GM21825 (cell line): ENCODE results near the gene POC1A.
"Not testable (repeated sequence)": the region's sequence is repeated elsewhere in the genome, so short reads cannot be mapped to it uniquely, and the experiment has no call there.

Experiments
- ATAC-seq: cut with Tn5 transposase; IDR thresholded peaks from one replicate; pipeline ENCODE4 v1.9.1; 2021; ENCODE audit warnings: mild to moderate bottlenecking, moderate library complexity; ENCODE audit not compliant: unreplicated experiment

Gene POC1A

DNA sequence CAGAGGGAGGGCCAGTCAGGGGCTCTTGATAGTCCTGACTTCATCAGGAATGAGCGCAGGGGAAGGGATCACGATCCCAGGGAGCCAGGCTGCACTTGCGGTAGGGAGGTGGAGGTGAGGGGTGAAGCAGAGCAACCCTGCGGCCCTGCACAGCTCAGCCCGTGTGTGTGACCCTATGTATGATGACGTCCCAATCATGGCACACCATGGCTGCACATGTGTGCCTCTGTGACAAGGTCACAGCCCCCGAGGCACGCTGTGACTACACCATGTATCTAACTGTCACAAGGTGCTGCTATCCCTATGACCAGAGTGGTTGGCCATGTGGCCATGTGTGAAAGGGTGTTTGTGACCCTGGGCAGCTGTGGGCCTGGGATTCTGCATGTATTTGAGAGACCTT lies 30.5 kb upstream of the POC1A start:
- ATAC-seq = no peak

DNA sequence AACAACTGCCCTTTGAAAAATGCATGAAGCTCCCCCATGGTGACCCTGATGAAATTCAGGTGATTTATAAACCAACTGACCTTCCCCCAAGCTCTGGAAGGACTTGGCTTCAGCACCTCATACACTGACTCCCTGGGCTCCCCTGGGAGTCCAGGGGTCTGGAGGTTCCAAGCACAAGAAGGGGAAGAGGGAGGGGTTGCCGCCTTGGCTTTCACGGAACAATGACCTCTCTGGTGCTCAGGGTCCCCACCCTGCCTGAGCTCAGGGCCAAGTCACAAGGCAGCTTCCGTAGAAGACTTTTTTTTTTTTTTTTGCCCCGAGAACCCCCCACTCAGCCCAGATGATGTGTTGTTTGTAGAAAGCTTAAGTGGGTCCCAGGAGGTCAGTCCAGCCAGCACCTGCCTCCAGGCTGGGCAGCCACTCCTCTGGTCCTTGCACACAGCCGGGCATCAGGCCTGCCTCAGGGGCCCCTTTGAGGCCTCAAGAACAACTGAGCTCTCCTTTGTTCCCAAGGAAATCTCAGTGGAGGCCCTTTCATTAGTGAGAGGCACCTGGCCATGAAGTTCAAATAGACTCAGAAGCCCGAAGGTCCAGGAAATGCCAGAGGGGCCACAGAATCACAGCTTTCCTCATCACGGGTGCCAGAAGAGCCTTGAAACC lies 29.7 kb upstream of the POC1A start:
- ATAC-seq = no peak

DNA sequence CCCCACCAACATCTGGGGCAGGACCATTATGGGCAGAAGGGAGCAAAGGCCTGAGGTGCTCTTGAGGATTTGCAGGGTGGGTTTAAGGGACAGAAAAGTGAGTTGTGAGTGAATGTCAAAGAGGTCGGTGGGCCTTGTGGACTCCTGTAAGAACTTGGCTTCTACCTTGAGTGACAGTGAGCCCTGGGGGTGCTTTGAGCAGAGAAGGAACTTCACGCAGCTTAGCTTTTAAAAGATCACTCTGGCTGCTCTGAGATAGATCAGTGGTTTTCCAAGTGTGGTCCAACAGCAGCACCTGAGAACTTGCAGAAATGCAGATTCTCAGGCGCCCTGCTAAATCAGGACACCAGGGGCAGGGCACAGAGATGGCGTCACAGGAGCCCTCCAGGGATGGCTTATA lies 28.5 kb upstream of the POC1A start:
- ATAC-seq = no peak

DNA sequence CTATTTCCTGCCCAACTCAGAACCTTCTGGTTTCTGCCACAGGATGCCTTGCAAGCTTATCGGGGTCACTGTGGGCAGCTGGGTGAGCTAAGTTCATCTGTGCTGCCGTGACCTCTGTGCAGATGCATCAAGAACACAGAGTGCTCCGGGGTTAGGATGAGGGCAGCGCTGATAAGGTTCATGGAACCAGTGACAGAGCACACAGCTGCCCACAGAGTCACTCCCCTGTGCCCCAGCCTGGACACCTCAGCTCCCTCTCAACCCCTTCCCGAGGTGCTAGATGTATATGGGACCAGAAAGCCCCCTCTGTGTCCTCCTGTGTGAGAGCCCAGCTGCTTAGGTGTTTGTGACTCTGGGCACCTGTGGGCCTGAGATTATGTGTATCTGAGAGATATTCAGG lies 28.0 kb upstream of the POC1A start:
- ATAC-seq = no peak

DNA sequence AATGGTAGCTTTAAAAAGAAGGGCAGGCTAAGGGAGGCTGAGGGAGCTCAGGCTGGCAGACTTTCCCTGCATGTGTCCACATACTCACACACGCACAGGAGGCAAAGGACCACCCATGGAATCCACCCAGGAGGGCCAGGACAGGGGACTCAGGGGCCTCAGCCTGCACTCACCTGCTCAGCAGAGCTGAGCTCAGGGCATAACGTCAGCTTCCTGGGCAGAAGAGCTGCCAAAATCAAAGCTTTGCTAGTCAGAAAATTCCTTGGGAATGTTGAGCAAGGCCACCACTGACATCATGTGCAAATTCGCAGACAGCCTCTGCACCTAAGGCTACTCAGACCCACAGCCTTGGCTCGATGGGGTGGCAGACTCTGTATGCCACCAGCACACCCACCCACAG lies 27.3 kb upstream of the POC1A start:
- ATAC-seq = no peak

DNA sequence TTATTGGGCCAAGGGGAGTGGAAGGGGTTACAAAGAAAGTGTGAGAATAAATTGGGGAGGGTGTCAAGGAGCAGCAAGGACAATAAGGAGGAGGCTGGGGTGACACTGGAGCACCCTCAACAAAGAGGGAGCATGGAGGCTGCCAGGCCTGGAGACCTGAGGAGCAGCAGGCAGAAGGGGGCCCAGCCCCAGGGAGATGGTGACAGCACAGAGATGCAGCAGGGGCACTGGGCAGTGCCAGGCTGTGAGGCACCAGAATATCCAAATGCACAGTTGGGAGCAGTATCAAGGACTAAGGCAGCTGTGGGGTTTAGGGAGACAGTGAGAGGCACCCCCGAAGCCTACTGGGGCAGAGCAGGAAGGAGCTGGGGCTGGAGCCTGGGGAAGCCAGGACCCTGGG lies 24.3 kb upstream of the POC1A start:
- no peak for ATAC-seq

DNA sequence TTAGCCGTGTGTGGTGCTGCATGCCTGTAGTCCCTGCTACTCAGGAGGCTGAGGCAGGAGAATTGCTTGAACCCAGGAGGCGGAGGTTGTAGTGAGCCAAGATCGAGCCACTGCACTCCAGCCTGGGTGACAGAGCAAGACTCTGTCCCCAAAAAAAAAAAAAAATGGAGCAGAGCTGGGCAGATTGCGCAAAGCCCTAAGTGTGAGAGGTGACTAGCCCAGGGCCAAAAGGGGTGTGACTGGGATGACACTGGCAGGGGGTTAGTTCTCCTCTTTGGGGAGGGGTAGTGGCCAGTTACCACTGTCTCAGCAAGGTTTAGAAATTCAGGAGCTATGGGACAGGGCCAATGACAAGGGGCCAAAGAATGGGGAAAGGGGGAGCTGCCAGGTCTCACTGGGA lies 23.9 kb upstream of the POC1A start:
- ATAC-seq = not testable (repeated sequence)

DNA sequence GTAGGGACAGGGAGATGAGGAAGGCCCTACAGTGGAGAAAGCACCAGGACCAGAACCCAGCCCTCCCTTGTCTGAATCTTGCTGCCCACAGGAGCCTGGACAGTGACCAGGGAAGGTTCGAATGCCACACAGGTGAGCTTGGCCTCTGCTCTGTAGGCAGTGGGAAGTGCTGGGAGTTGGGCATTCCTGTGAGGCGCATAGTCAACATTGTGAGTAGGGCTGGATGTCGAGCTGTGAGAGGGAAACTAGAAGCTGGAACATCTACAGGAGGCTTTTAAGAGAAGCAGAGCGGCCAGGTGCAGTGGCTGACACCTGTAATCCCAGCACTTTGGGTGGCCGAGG lies 23.4 kb upstream of the POC1A start:
- ATAC-seq = no peak

DNA sequence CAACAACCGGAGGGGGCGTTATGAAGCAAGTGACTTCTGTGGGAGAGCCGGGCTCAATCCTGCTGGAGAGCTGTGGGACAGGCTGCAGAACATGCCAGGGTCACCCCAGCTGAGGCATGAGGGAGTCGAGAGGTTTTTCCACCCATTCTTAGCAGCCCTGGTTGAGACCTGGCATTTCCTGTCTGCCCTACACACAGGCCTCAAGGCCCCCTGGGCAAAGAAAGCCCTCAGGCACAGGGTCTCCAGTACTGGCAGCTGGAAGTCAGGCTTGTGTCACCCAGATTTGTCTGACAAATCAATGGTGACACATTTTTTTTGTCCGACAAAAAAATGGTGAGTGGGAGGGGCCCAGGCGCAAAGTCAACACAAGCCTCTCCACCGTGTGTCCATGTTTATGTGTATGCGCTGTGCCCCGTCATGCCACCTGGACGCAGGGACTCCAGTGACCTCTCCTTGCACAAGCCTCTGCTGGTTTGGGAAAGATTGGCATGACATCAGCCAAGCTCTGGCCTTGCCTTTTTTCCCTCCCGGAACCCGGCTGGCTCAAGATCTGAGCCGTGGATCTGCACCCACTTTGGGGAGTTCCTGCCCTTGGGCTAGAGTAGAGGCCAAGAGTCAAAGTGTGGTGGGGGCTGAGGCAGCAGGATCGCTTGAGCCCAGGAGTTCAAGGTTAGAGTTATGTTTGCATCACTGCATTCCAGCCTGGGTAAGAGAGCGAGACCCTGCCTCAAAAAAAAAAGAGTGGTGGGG lies 22.9 kb upstream of the POC1A start:
- ATAC-seq = no peak

DNA sequence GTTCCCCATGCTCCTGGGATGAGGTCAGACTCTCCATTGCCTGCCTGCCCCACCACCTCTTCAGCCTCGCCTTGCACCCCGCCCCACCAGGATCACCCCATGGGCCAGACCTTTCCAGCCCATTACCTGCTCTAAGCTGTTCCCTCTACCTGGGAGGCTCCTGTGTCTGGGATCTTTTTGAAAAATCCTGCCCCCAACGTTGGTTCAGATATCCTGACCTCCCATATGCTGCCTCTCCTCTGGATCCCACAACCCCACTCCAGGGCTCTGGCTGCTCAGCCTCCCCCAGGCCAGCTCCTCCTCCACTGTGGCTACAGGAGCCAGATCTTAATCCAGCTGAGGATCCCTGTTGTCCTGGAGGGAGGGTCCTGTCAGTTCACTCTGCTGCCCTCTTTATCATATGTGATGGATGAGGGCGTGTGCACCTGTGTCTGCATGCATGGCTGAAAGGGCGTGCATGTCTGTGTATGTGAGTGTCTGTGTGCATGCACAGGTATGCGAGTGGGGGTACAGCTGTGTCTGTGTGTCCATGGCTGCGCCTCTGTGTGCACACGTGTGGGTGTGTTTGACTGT lies 22.0 kb upstream of the POC1A start:
- no peak for ATAC-seq

DNA sequence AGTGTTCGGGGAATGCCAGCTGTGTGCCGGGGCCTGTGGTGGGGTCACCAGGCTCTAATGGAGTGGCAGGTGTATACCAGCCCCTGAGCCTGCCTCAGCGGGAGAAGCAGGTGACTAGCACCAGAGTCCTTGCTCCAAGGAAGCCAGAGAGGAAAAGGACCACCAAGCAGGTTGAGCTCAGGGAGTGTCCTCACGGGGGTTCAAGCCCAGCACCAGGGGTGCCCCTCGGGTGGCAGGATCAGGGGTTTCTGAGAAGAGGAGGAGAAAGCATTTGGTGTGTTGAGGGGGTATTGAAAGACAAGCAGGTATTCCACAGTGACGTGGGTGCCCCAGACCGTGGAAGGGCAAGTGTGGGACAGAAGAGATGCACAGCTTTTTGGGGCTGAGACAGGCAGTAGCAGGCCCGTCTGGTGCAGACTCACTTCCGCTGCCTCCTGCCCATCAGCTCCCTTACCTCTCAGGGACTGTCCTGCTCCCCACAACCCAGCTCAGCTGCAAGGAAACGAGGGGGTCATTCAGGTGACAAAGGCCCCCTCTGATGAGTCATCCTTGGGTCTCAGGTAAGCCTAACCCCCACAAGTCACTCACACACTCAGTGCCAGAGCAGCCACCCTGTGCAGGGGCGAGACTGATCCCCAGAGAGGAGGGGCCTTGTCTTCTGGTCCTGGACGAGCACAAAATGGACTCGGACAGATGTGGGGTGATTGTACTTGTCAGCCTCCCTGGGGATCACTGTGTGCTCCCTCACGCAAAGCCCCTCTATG lies 21.4 kb upstream of the POC1A start:
- ATAC-seq = no peak

DNA sequence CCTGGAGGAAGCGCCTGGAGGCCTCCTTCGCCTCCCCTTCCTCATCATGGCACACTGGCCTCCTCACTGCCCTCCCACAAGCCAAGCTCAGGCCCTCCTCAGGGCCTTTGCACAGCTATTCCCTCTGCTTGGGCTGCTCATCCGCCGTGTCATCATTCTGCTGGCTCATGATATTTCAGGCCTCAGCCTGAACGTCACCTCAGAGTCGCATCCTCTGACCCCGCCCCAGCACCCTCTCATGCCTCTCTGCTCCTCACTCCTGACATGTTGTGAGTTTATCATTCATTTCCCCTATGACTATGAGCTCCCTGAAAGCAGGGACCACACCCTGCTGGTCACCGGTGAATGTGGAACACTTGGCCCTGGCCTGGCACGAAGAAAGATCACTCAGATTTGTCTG lies 20.7 kb upstream of the POC1A start:
- ATAC-seq = no peak

DNA sequence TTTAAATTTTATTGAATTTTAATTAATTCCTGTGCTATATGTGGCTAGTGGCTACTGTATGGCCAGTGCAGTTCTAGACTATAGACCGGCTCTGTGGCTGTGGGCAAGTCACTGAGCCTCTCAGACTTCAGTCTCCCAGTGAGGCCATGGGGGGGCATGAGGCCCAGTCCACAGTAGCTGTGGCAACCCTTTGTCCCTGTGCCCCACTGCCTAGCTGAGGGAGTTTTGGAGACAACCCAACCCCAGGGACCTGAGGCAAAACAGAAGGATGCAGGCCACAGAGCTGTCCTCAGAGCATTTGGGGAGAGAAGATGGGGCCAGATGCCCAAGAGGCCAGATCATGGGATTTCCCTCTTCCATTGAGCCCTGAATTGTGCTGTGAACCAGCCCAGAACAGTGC lies 18.9 kb upstream of the POC1A start:
- ATAC-seq = no peak

DNA sequence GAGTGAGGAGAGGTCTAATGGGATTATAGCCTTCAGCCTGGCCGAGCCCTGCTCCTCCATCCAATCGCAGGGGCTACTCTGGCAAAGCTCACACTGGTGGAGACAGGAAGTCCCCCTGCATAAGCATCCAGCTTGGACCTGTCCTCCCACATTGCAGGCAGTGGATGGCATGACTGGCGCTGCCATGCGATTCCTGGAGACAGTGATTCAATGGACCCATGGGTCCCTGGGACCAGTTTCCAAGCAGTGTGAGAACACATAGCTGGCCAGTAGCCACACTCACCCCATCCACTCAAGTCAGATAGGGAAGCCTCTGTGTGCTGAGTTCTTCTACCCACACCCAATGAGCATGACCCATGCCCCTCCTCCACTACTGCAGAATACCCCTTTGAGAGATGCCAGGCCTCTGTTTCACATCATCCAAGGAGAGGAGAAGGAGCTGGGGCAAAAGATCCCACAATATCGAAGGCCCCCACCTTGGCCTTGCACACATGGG lies 18.1 kb upstream of the POC1A start:
- no peak for ATAC-seq

DNA sequence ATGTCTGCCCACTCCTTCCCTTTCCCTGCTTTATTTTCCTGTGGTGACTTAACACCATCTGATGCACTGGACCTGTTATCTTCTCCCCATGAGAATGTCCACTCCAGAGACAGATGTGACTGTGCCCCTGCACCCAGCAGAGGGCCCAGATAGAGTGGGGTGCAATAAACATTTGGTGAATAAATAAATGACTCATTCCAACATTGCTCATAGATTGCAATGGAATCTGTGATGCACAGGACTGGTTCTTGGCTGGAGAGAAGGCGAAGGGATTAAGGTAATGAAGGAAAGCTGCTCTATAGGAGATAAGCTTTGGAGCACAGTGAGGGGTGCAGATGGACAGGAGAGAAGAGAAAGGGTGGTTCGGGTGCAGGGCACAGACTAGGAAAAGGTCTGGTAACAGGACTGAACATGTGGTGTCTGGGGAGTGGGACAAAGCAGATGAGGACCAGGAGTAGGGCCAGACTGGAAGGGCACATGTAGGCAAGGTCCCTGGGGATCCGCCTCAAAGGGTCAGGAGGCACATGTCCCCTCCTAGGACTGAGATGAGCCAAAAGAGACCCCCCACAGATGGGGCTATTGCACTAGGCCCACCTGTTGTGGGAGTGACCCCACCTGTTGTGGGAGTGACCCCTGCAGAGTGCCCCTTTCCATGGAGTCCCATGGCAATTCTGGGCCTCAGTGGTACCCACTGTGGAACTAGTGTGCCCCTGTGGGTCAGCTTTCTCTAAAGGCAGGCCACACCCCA lies 17.5 kb upstream of the POC1A start:
- no peak for ATAC-seq

DNA sequence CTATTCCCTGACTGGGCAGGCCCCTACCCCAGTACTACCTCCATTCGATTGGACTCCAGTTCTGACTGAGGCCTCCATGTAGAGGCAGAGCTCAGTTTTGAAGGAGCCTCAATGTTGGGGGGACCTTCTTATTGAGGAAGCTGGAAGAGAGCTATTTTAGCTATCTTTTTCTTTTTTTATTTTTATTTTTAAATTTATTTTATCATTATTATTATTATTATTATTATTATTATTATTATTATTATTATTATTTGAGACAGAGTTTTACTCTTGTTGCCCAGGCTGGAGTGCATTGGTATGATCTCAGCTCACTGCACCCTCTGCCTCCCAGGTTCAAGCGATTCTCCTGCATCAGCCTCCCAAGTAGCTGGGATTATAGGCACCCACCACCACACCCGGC lies 16.0 kb upstream of the POC1A start:
- not testable (repeated sequence) for ATAC-seq

DNA sequence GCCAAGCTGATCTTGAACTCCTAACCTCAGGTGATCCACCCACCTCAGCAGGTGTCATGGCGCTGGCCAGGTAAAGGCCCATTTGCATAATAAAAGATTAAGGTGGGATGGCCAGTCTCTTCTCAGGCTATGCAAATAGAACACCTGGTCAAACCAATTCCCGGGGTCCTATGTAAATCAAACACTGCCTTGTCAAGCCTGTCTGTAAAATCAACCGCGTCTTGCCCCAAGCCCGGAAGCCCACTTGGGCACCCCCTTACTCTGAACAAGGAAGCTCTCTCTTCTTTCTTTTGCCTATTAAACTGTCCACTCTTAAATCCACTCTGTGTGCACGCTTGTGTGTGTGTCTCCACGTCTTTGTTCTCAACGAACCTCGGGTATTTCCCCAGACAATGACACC lies 13.0 kb upstream of the POC1A start:
- no peak for ATAC-seq

DNA sequence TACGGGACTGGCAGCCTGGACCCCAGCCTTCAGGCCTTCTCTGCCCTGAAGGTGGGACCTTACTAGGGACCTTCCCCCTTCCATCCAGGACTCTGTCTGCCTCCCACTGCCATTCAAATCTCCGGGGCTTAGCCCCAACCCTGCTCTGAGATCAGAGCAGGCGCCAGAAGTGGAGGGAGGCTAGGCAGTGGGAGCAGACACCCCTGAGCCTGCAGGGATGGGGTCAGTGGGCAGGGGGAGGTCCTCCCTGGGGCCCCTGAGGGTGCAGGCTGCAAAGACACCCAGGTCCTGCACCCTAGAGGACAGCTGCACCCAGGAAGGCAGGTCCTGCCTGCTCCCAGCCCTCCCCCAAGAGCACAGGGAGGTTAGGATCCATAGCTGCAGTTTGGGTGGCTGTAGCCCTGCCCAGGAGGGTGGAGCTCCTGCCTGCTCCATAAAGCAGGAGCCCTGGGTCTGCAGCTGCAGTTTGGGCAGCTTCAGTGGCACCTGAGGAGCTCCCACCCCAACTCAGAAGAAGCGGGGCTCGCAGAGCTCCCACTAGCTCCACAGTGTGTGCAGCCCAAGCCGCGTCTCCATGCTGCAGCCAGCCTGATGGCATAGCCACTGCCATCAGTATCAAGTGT lies 8.1 kb upstream of the POC1A start:
- ATAC-seq = no peak

DNA sequence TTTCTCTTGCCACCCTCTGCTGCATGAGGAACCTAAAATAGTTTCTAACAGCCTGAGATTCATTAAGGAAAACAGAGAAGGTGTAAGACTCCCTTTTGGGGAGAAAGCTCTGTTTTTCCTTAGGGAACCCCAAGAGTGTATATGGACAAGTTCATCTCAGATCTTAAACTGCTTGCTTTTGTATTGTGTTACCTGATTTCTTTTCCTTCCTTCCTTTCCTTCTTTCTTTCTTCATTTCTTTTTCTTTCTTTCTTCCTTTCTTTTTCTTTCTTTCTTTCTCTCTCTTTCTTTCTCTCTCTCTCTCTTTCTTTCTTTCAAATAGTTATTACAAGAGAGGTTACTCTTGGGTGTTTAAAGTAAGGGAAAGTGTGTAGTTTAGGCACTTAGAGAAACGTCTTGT lies 5.3 kb upstream of the POC1A start:
- ATAC-seq = no peak

DNA sequence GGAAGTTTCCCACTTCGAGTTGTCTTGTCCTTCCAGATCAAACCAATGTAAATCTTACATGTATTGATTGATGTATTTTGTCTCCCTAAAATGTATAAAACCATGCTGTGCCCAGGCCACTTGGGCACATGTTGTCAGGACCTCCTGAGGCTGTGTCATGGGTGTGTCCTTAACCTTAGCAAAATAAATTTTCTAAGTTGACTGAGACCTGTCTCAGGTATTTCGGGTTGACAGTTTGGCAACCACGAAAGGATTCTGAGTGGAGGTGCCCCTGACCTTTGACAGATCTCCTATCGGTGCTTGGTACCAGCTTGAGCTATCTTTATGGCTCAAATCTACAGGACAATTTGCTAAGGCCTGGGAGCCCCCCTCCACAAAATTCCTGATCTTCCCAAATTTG lies 1.7 kb upstream of the POC1A start:
- no peak for ATAC-seq
